Measurements from ENCODE around the gene LCN15. TPM values are rescaled to one million over a fixed set of nuclear protein-coding genes. Genes with fewer than 3 reads are reported as not detected.

LCN15 gene
- total and polyA plus RNA-seq, 2 of the 4 experiments (the other 2 are of a cell fraction) = not detected

DNA sequence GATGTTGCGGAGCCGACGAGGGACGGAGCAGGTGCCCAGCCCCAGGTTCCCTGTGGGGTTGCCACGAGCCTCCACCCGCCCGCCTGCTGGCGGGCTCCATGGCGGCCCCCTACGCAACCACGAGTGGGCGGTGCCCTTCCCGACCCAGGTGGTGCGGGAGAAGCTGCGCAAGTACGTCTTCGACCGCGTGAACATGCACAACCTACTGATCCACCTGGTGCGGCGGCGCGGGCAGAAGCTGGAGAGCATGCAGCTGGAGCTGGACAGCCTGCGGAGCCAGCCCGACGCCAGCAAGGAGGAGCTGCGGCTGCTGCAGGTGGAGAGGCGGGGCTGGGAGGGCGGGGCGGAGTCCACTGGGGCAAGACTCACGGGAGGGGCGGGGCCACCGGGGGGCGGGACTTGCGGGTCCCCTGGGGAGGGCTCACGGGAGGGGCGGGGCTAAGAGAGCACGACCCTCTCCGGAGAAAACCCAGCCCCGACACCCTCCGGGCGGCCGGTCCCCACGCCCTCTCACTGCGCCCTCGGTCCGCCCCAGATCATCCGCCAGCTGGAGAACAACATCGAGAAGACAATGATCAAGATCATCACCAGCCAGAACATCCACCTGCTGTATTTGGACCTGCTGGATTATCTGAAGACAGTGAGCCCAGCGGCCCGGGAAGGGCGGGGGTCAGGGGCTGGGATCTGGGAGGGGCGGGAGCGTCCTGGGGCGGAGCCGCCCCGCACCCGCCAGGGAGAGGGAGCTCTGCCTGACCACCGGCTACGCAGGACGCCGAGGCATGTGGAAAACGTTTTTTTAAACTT lies 35.7 kb upstream of the LCN15 start:
- no TSS peak for BruUV-seq (replicated peaks)
- Histone ChIP-seq H3K27ac (ENCODE audit: insufficient read depth, low read length) (no peak overlapping the region), H2BK120ac (ENCODE audit: low read depth, low read length) (no peak overlapping the region), H3K9me3 (ENCODE audit: control insufficient read depth, insufficient read depth, low read length) (no peaks in the 10 kb centered on the region), H2BK5ac (ENCODE audit: low read depth, low read length, poor library complexity, severe bottlenecking) (no peak overlapping the region), H2AK9ac (replicated peaks; ENCODE audit: low read depth, low read length, poor library complexity) (no peak overlapping the region), H2AK5ac (ENCODE audit: low read depth, low read length) (no peak overlapping the region), H3K4me2 (ENCODE audit: low read depth, low read length) (peak overlapping the region; percentile 88), H3K56ac (ENCODE audit: extremely low read depth, insufficient read depth, low read length) (no peak overlapping the region), H3K18ac (ENCODE audit: low read depth, low read length) (no peak overlapping the region), H3K36me3 (ENCODE audit: control insufficient read depth, insufficient read depth, low read length) (no peaks in the 10 kb centered on the region), H3K14ac (replicated peaks; ENCODE audit: low read depth, low read length) (no peak overlapping the region), H3K9ac (ENCODE audit: low read depth, low read length) (no peak overlapping the region), H3K4me1 (ENCODE audit: control insufficient read depth, insufficient read depth, low read length) (peaks cover 10% of the 10 kb centered on the region), H3K79me1 (ENCODE audit: low read depth in 1 of 2, low read length in 2 of 2) (no peaks in the 10 kb centered on the region), H2BK20ac (ENCODE audit: low read depth, low read length) (no peak overlapping the region), H3K4me3 (ENCODE audit: insufficient read depth, low read depth, low read length) (peak overlapping the region; percentile 37), H4K5ac (ENCODE audit: low read depth, low read length) (no peak overlapping the region), H4K8ac (ENCODE audit: low read depth in 2 of 2, low read length in 2 of 2) (no peak overlapping the region), H2AFZ (replicated peaks; ENCODE audit: low read length, poor library complexity) (peak overlapping the region; percentile 84), H3K27me3 (ENCODE audit: control insufficient read depth, insufficient read depth, low read length) (peaks cover 37% of the 10 kb centered on the region), H3K23ac (ENCODE audit: low read depth, low read length) (no peak overlapping the region), H2BK15ac (ENCODE audit: low read depth, low read length) (no peak overlapping the region), H3K9me1 (ENCODE audit: insufficient read depth, low read length) (no peaks in the 10 kb centered on the region), H4K20me1 (ENCODE audit: insufficient read depth, low read length) (peaks cover 8% of the 10 kb centered on the region), H4K91ac (ENCODE audit: insufficient read depth, low read depth, low read length) (no peak overlapping the region), H3K4ac (ENCODE audit: low read depth, low read length) (no peak overlapping the region)
- 1% methylated on average over 12 of the region's 63 CpGs; no CpG with 5 or more reads in 1 of the 2 experiments for WGBS, 2 experiments (ENCODE audit: extremely low coverage in 2 of 2, insufficient read length in 1 of 2)
- ChIA-PET POLR2A (ENCODE audit: unreplicated experiment) (no interaction called here), CTCF (no interaction called here)
- DNase-seq = peak; percentile 24
- intact Hi-C loops (cut with micrococcal nuclease) = no loop called here
- dilution Hi-C loops (cut with HindIII; ENCODE audit: low sequenced_read_pairs, unreplicated experiment) = no loop called here
- TF ChIP-seq POLR2A (IDR thresholded peaks at IDR 0.05; ENCODE audit: low read depth, low read length) (no peak), RCOR1 (IDR thresholded peaks at IDR 0.05; ENCODE audit: insufficient replicate concordance, low read length) (no peak), NFE2L2 (IDR thresholded peaks at IDR 0.05; ENCODE audit: low read depth, low read length) (no peak), RFX5 (IDR thresholded peaks at IDR 0.05; ENCODE audit: low read depth, low read length) (no peak), BHLHE40 (IDR thresholded peaks at IDR 0.05; ENCODE audit: low read depth, low read length) (no peak), USF2 (IDR thresholded peaks at IDR 0.05; ENCODE audit: low read depth, low read length) (no peak), MAFK (IDR thresholded peaks at IDR 0.05; ENCODE audit: low read depth, low read length) (no peak), CHD1 (IDR thresholded peaks at IDR 0.05; ENCODE audit: low read depth, low read length) (no peak), RAD21 (IDR thresholded peaks at IDR 0.05; ENCODE audit: low read length) (no peak), MXI1 (IDR thresholded peaks at IDR 0.05; ENCODE audit: borderline replicate concordance, low read depth, low read length) (no peak), MAZ (IDR thresholded peaks at IDR 0.05; ENCODE audit: borderline replicate concordance, low read depth, low read length) (no peak)
- TF ChIP-seq, protein P1, sequence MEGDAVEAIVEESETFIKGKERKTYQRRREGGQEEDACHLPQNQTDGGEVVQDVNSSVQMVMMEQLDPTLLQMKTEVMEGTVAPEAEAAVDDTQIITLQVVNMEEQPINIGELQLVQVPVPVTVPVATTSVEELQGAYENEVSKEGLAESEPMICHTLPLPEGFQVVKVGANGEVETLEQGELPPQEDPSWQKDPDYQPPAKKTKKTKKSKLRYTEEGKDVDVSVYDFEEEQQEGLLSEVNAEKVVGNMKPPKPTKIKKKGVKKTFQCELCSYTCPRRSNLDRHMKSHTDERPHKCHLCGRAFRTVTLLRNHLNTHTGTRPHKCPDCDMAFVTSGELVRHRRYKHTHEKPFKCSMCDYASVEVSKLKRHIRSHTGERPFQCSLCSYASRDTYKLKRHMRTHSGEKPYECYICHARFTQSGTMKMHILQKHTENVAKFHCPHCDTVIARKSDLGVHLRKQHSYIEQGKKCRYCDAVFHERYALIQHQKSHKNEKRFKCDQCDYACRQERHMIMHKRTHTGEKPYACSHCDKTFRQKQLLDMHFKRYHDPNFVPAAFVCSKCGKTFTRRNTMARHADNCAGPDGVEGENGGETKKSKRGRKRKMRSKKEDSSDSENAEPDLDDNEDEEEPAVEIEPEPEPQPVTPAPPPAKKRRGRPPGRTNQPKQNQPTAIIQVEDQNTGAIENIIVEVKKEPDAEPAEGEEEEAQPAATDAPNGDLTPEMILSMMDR (conservative IDR thresholded peaks at IDR 0.05; ENCODE audit: low read depth, low read length) = no peak
- TF ChIP-seq, protein P2, sequence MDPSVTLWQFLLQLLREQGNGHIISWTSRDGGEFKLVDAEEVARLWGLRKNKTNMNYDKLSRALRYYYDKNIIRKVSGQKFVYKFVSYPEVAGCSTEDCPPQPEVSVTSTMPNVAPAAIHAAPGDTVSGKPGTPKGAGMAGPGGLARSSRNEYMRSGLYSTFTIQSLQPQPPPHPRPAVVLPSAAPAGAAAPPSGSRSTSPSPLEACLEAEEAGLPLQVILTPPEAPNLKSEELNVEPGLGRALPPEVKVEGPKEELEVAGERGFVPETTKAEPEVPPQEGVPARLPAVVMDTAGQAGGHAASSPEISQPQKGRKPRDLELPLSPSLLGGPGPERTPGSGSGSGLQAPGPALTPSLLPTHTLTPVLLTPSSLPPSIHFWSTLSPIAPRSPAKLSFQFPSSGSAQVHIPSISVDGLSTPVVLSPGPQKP (IDR thresholded peaks at IDR 0.05; ENCODE audit: borderline replicate concordance, low read depth, low read length) = no peak
- peak; percentile 80 for ATAC-seq (ENCODE audit: low read depth)
- in situ Hi-C loops (cut with MboI; ENCODE audit: low sequenced_read_pairs) = no loop called here

Measured in IMR-90 (cell line).